ENCODE measurements around the gene MRPL1. TPM values are rescaled to one million over a fixed set of nuclear protein-coding genes. Genes with fewer than 3 reads are reported as not detected.

The MRPL1 gene
- total and polyA plus RNA-seq, 2 of the 13 experiments (the other 11 are each of a cell fraction or from before 2014, with no cell fraction given): 23.3 to 61.5 TPM

- TF ChIP-seq ZNF557 (CRISPR knock-in tag; IDR thresholded peaks at IDR 0.05): no peak
- no peak for TF ChIP-seq ZNF580 (CRISPR knock-in tag; IDR thresholded peaks at IDR 0.05; ENCODE audit: borderline replicate concordance, low read depth)
- no peak for TF ChIP-seq POGK (CRISPR knock-in tag; conservative IDR thresholded peaks at IDR 0.05)
- no peak for TF ChIP-seq MAF1 (CRISPR knock-in tag; IDR thresholded peaks at IDR 0.05; ENCODE audit: borderline replicate concordance)
- TF ChIP-seq YEATS4 (CRISPR knock-in tag; IDR thresholded peaks at IDR 0.05; ENCODE audit: borderline replicate concordance): no peak
- no peak for TF ChIP-seq TFDP1 (CRISPR knock-in tag; IDR thresholded peaks at IDR 0.05; ENCODE audit: borderline replicate concordance)
- TF ChIP-seq E2F5 (CRISPR knock-in tag; conservative IDR thresholded peaks at IDR 0.05): no peak
- TF ChIP-seq ZUFSP (CRISPR knock-in tag; IDR thresholded peaks at IDR 0.05; ENCODE audit: borderline replicate concordance): no peak
- no peak for TF ChIP-seq DBP (CRISPR knock-in tag; IDR thresholded peaks at IDR 0.05; ENCODE audit: not compliant biosample characterization)
- no peak for TF ChIP-seq RBFOX2 (IDR thresholded peaks at IDR 0.05; ENCODE audit: low read depth, low read length)
- TF ChIP-seq KIAA2018 (CRISPR knock-in tag; IDR thresholded peaks at IDR 0.05; ENCODE audit: borderline replicate concordance): no peak
Measured at GRCh38 chr4:77921701-77922100, 59.1 kb downstream of the MRPL1 start (continued).
